Measurements from ENCODE around the gene MAPK1.

Gene MAPK1

GRCh38 chr22:21860491-21861039 lies 6.9 kb downstream of the MAPK1 start:
- TF ChIP-seq ESRRG (CRISPR knock-in tag; IDR thresholded peaks at IDR 0.05) (no peak), ZC3H10 (CRISPR knock-in tag; IDR thresholded peaks at IDR 0.05) (no peak), RARB (CRISPR knock-in tag; IDR thresholded peaks at IDR 0.05) (no peak), TCF4 (CRISPR knock-in tag; IDR thresholded peaks at IDR 0.05; ENCODE audit: borderline replicate concordance) (no peak), TOX (CRISPR knock-in tag; IDR thresholded peaks at IDR 0.05; ENCODE audit: borderline replicate concordance) (no peak), TSHZ2 (CRISPR knock-in tag; IDR thresholded peaks at IDR 0.05) (no peak), ISL1 (CRISPR knock-in tag; IDR thresholded peaks at IDR 0.05) (no peak), ZNF8 (CRISPR knock-in tag; IDR thresholded peaks at IDR 0.05) (no peak), ZNF565 (CRISPR knock-in tag; conservative IDR thresholded peaks at IDR 0.05; ENCODE audit: low read depth) (no peak), ARNTL (CRISPR knock-in tag; IDR thresholded peaks at IDR 0.05; ENCODE audit: borderline replicate concordance, low read depth) (no peak), POU6F1 (CRISPR knock-in tag; IDR thresholded peaks at IDR 0.05; ENCODE audit: borderline replicate concordance, low read depth) (no peak), GLIS3 (CRISPR knock-in tag; IDR thresholded peaks at IDR 0.05) (no peak), BACH2 (CRISPR knock-in tag; IDR thresholded peaks at IDR 0.05; ENCODE audit: borderline replicate concordance) (no peak), PATZ1 (CRISPR knock-in tag; IDR thresholded peaks at IDR 0.05; ENCODE audit: borderline replicate concordance) (no peak), CREB5 (CRISPR knock-in tag; IDR thresholded peaks at IDR 0.05; ENCODE audit: low read depth) (no peak), ZNF70 (CRISPR knock-in tag; IDR thresholded peaks at IDR 0.05) (no peak), ZFP3 (CRISPR knock-in tag; IDR thresholded peaks at IDR 0.05) (no peak), OSR1 (CRISPR knock-in tag; IDR thresholded peaks at IDR 0.05) (no peak), SNAI2 (CRISPR knock-in tag; IDR thresholded peaks at IDR 0.05) (no peak)
- no peak for ATAC-seq

- TF ChIP-seq TOX (CRISPR knock-in tag; IDR thresholded peaks at IDR 0.05; ENCODE audit: borderline replicate concordance), result no peak
- TF ChIP-seq ZNF565 (CRISPR knock-in tag; conservative IDR thresholded peaks at IDR 0.05; ENCODE audit: low read depth), result no peak
- TF ChIP-seq ZFP3 (CRISPR knock-in tag; IDR thresholded peaks at IDR 0.05), result no peak
- TF ChIP-seq TSHZ2 (CRISPR knock-in tag; IDR thresholded peaks at IDR 0.05), result no peak
- no peak for TF ChIP-seq TCF4 (CRISPR knock-in tag; IDR thresholded peaks at IDR 0.05; ENCODE audit: borderline replicate concordance)
- no peak for ATAC-seq
These were observed 9.2 kb downstream of the MAPK1 start for GRCh38 chr22:21858025-21858764.

All from SK-N-SH treated with all-trans-retinoic acid at 6 μM for 48 hours (cell line).